ENCODE measurements around the gene RCAN2.

- no peak for TF ChIP-seq CTCF (IDR thresholded peaks at IDR 0.05)
- TF ChIP-seq, protein P1, sequence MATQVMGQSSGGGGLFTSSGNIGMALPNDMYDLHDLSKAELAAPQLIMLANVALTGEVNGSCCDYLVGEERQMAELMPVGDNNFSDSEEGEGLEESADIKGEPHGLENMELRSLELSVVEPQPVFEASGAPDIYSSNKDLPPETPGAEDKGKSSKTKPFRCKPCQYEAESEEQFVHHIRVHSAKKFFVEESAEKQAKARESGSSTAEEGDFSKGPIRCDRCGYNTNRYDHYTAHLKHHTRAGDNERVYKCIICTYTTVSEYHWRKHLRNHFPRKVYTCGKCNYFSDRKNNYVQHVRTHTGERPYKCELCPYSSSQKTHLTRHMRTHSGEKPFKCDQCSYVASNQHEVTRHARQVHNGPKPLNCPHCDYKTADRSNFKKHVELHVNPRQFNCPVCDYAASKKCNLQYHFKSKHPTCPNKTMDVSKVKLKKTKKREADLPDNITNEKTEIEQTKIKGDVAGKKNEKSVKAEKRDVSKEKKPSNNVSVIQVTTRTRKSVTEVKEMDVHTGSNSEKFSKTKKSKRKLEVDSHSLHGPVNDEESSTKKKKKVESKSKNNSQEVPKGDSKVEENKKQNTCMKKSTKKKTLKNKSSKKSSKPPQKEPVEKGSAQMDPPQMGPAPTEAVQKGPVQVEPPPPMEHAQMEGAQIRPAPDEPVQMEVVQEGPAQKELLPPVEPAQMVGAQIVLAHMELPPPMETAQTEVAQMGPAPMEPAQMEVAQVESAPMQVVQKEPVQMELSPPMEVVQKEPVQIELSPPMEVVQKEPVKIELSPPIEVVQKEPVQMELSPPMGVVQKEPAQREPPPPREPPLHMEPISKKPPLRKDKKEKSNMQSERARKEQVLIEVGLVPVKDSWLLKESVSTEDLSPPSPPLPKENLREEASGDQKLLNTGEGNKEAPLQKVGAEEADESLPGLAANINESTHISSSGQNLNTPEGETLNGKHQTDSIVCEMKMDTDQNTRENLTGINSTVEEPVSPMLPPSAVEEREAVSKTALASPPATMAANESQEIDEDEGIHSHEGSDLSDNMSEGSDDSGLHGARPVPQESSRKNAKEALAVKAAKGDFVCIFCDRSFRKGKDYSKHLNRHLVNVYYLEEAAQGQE (IDR thresholded peaks at IDR 0.05; ENCODE audit: insufficient read depth in 1 of 2, low read depth in 2 of 2, low read length in 1 of 2): no peak
- TF ChIP-seq TCF7L2 (IDR thresholded peaks at IDR 0.05; ENCODE audit: low read depth, low read length): no peak
- no peak for TF ChIP-seq POLR2AphosphoS5 (IDR thresholded peaks at IDR 0.05; ENCODE audit: low read depth, low read length)
- TF ChIP-seq SIN3A (IDR thresholded peaks at IDR 0.05; ENCODE audit: borderline replicate concordance, insufficient read depth, low read depth, low read length): no peak
Measured at GRCh38 chr6:46393940-46394337, 97.3 kb downstream of the RCAN2 start.
